Activated naive CD4-positive, alpha-beta T cell treated with anti-CD3 and anti-CD28 coated beads for 36 hours (primary cell): Measurements from ENCODE around the gene PLEKHM3. TPM values are rescaled to one million over a fixed set of nuclear protein-coding genes. Genes with fewer than 3 reads are reported as not detected.
"Not testable (repeated sequence)": the region's sequence is repeated elsewhere in the genome, so short reads cannot be mapped to it uniquely, and the experiment has no call there.

Source experiments
- CTCF ChIA-PET: fragments of 350-600 bp; sonication (Branson Sonifier 250); formaldehyde crosslinking; loops from one replicate; lab custom pipeline; 2021; ENCODE audit warnings: antibody characterized with exemption; lab: Charles Lee
- DNase-seq: peaks from one replicate; pipeline ENCODE4 v3.0.0-alpha.2; 2020
- H3K27ac Mint-ChIP-seq: one replicate; pipeline ENCODE4 v1.8.0; 2021; ENCODE audit warnings: mild to moderate bottlenecking, mixed read lengths
- H3K27me3 Mint-ChIP-seq: one replicate; pipeline ENCODE4 v1.8.0; 2021; ENCODE audit warnings: low read depth, mixed read lengths
- H3K36me3 Mint-ChIP-seq: one replicate; pipeline ENCODE4 v1.8.0; 2021; ENCODE audit warnings: low read depth, mixed read lengths
- H3K4me1 Mint-ChIP-seq: one replicate; pipeline ENCODE4 v1.8.0; 2021; ENCODE audit warnings: low read depth, mixed read lengths
- H3K4me3 Mint-ChIP-seq: one replicate; pipeline ENCODE4 v1.8.0; 2021; ENCODE audit warnings: mild to moderate bottlenecking, moderate library complexity, mixed read lengths
- H3K9me3 Mint-ChIP-seq: one replicate; pipeline ENCODE4 v1.8.0; 2021; ENCODE audit warnings: mixed read lengths
- intact Hi-C: fragments of 100-400 bp; cut with micrococcal nuclease; formaldehyde crosslinking; loops from one replicate; pipeline ENCODE4 v1.15.1; 2023
- total RNA-seq, 2 experiments: library from RNA; stranded (reverse); gene quantifications; one replicate each; pipeline ENCODE4 v1.2.3, GENCODE V29; 2021

Gene PLEKHM3
- total RNA-seq, 2 experiments from 2014 or later: 6.5 to 7.0 TPM

DNA sequence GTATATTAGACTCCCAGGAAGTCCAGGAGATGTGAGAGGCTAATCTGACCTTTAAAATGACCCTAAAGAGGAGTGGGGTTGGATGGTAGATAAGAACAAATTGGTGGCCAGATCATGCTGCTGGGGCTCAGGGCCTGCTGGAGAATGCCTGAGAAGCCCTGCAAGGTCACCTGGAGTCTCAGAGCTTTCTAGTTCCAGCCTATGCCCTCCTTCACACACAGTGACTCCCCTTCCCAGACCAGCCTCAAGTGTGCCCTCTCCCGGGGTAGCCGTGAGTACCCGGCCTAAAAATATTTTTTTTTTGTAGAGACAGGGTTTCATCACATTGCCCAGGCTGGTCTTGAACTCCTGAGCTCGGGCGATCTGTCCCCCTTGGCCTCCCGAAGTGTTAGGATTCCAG, 211.4 kb downstream of the PLEKHM3 start:
- no peaks in the 10 kb centered on the region for H3K36me3 Mint-ChIP-seq
- CTCF ChIA-PET: no interaction called here
- no peaks in the 10 kb centered on the region for H3K4me1 Mint-ChIP-seq
- H3K27ac Mint-ChIP-seq: no peak overlapping the region
- intact Hi-C loops: no loop called here
- no peaks in the 10 kb centered on the region for H3K9me3 Mint-ChIP-seq
- no peaks in the 10 kb centered on the region for H3K27me3 Mint-ChIP-seq
- no peak for DNase-seq
- no peak overlapping the region for H3K4me3 Mint-ChIP-seq

DNA sequence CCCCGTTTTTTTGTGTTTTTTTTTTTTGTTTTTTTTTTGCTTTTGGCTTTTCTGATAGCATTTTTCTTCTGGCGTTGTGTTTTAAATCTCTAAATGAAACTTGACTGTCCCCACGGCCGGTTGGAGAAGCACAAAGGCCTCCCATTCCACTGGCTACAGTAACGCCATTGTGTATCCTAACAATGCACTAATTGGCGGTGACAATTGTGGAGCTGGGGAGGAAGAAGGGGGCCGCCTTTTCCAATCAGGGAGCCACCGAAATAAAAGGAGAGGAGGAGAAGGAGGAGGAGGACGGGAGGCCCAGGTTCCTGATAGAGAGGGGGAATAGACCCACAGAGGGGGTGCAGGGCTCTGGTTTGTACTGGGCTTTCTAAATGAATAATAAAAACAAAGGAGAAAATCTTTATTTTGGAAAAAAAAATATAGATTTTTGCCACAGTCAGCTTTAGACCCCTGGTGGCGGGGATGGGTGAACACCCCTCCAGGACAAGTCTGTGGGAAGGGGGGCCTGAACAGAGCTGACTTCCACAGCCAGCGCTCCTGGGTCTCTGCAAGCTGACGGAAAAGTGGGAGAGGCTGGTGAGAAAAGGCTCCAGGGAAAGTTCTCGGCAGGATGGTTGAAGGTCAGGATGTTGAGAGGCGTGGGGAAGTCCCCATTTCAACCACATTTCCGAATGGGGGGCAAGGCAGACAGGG, 212.0 kb downstream of the PLEKHM3 start:
- Mint-ChIP-seq H3K27ac (no peak overlapping the region), H3K36me3 (no peaks in the 10 kb centered on the region), H3K4me1 (no peaks in the 10 kb centered on the region), H3K27me3 (no peaks in the 10 kb centered on the region), H3K4me3 (no peak overlapping the region), H3K9me3 (no peaks in the 10 kb centered on the region)
- intact Hi-C loops: no loop called here
- no peak for DNase-seq
- CTCF ChIA-PET: no interaction called here

DNA sequence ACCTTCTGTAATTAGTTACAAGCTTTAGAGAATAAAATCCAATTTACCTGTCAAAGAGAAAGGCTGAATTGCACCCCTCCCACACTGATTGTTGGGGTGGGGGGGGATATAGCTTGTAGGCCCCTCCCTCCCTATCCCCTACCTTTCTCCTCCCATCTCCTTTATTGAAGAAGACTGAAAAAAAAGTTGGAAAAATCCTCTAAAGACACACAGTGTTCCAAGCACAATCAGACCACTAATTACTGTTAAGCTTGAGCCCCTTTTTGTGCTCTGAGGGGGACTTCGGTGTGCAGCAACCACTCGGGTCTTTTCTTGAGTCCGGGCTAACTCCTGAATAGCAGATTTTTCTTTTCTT, 212.6 kb downstream of the PLEKHM3 start:
- Mint-ChIP-seq H3K9me3 (no peaks in the 10 kb centered on the region), H3K4me3 (no peak overlapping the region), H3K27me3 (no peaks in the 10 kb centered on the region), H3K36me3 (no peaks in the 10 kb centered on the region), H3K4me1 (no peaks in the 10 kb centered on the region), H3K27ac (no peak overlapping the region)
- CTCF ChIA-PET: no interaction called here
- intact Hi-C loops: no loop called here
- DNase-seq: no peak

DNA sequence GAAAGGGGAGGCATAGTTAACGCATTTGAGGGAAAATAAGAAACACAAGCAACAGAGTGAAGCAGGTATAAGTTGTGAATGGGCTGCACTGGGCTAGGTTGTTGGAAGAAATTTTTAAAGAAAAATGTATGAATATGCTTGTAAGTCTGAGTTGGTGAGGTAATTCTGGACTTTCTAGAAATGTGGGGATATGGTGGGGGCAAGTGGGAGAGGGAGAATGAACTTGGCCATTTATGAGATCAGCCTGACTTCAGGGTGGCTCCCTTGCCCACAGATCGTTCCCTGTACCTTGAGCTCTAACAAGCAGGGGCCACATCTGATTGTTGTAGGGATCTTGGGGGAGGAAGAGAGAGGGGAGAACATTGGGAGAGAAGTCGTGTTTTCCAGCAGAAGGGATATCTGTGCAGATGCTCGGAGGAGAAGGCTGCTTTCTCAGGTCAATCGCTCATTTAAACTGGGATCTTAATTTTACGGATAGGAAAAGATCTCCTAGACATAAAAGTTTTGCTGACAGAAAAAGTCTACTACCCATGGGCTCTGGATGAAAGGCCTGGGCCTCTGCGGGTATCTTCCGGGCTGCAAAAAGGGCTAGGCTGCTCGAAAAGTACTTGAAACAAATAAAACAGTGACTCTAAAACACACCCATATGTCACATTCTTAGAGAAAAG, 213.1 kb downstream of the PLEKHM3 start:
- H3K4me3 Mint-ChIP-seq: no peak overlapping the region
- intact Hi-C loops: no loop called here
- no peaks in the 10 kb centered on the region for H3K36me3 Mint-ChIP-seq
- peaks cover 3% of the 10 kb centered on the region for H3K4me1 Mint-ChIP-seq
- no peak overlapping the region for H3K27ac Mint-ChIP-seq
- CTCF ChIA-PET: interaction anchor here (1.0 kb wide), 1 partner anchor 128 kb away, joined by 3 read pairs; no protein-coding TSS in a partner anchor
- no peaks in the 10 kb centered on the region for H3K27me3 Mint-ChIP-seq
- DNase-seq: no peak
- H3K9me3 Mint-ChIP-seq: no peaks in the 10 kb centered on the region

- DNase-seq, H3K27ac Mint-ChIP-seq, H3K4me3 Mint-ChIP-seq, intact Hi-C loops, H3K27me3 Mint-ChIP-seq, H3K4me1 Mint-ChIP-seq, H3K36me3 Mint-ChIP-seq, H3K9me3 Mint-ChIP-seq: not testable (repeated sequence)
- CTCF ChIA-PET: interaction anchor here (1.0 kb wide), 1 partner anchor 129 kb away, joined by 3 read pairs; no protein-coding TSS in a partner anchor
Observed at GRCh38 chr2:207811658-207812057, 213.7 kb downstream of the PLEKHM3 start.

DNA sequence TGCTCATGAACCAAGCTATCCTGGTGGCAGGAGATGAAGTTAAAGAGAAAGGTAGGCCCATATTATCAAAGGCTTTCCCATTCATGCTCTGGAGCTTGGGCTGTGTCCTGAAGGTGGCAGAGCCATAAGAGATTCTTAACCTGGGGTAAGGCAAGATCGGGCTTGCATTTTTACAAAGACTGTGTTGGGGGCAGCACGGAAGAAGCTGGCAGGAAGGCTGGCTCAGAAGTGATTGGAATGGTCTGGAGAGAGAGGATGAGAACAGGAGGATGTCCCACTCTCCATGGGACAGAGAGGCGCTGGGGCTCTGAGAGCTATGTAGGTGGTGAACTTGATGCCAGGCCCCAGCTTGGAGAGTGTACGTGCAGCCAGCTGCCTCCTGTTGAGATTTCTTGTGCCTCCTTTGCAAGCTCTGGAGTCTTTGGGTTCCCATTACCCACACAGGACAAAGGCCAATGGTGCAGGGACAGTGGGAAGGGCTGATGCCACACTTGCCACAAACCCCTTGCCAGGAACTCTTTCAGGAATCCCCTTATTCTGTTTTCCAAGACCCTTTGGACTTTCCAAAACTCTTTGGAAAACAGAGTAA, 215.0 kb downstream of the PLEKHM3 start:
- H3K4me3 Mint-ChIP-seq: no peak overlapping the region
- DNase-seq: no peak
- CTCF ChIA-PET: interaction anchor here (0.6 kb wide), 1 partner anchor 245 kb away, joined by 3 read pairs; no protein-coding TSS in a partner anchor

GRCh38 chr2:207808119-207808518, 217.2 kb downstream of the PLEKHM3 start:
- no peaks in the 10 kb centered on the region for H3K36me3 Mint-ChIP-seq
- no peaks in the 10 kb centered on the region for H3K9me3 Mint-ChIP-seq
- H3K27ac Mint-ChIP-seq: no peak overlapping the region
- intact Hi-C loops: no loop called here
- DNase-seq: no peak
- H3K27me3 Mint-ChIP-seq: no peaks in the 10 kb centered on the region
- CTCF ChIA-PET: interaction anchor here (0.6 to 1.4 kb wide), 2 partner anchors 35 to 232 kb away, joined by 3 to 5 read pairs; no protein-coding TSS in a partner anchor
- H3K4me1 Mint-ChIP-seq: peaks cover 3% of the 10 kb centered on the region
- no peak overlapping the region for H3K4me3 Mint-ChIP-seq

More for the DNA sequence above, 215.0 kb downstream of the PLEKHM3 start:
- intact Hi-C loops: no loop called here
- Mint-ChIP-seq H3K4me1 (peaks cover 3% of the 10 kb centered on the region), H3K36me3 (no peaks in the 10 kb centered on the region), H3K27me3 (no peaks in the 10 kb centered on the region), H3K27ac (no peak overlapping the region), H3K9me3 (no peaks in the 10 kb centered on the region)

DNA sequence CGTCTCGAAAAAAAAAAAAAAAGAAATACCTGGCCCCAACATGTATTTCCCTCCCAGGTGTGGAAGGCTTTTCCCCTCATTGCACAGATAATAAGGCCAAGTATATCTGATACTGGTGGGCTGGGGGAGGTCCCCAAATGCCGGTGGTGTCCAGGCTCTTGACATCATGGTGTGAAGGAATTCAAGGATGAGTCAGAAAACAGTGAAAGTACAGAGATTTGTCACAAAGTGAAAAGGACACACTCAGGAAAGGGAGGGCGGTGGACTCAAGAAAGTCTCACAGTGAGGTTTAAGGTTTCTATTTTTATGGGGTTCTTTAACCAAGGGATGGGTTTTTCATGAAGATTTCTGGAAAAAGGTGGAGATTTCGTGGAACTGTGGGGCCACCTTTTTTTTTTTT, 217.8 kb downstream of the PLEKHM3 start:
- Mint-ChIP-seq H3K4me3 (no peak overlapping the region), H3K27me3 (no peaks in the 10 kb centered on the region), H3K4me1 (peaks cover 3% of the 10 kb centered on the region), H3K36me3 (no peaks in the 10 kb centered on the region), H3K9me3 (no peaks in the 10 kb centered on the region), H3K27ac (no peak overlapping the region)
- DNase-seq: no peak
- CTCF ChIA-PET: no interaction called here
- intact Hi-C loops: no loop called here

- Mint-ChIP-seq H3K4me3 (no peak overlapping the region), H3K27me3 (no peaks in the 10 kb centered on the region), H3K36me3 (no peaks in the 10 kb centered on the region), H3K4me1 (peaks cover 3% of the 10 kb centered on the region), H3K27ac (no peak overlapping the region), H3K9me3 (no peaks in the 10 kb centered on the region)
- no peak for DNase-seq
- intact Hi-C loops: no loop called here
- CTCF ChIA-PET: no interaction called here
Observed at GRCh38 chr2:207805566-207806226, 219.6 kb downstream of the PLEKHM3 start.

DNA sequence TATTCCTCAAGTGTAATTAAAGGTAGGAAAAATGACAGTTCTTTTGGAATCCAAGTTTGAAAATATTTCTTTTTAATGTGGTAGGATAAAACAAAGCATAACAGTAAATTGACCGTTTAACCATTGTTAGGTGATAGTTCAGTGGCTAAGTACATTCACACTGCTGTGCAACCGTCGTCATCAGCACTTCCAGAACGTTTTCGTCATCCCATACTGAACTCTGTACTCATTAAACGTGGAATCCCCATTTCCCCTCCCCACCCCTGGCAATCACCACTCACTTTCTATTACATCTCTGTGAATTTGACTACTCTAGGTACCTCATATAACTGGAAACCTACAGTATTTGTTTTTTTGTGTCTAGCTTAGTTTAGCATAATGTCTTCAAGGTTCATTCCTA, 222.7 kb downstream of the PLEKHM3 start:
- Mint-ChIP-seq H3K9me3 (no peaks in the 10 kb centered on the region), H3K36me3 (no peaks in the 10 kb centered on the region), H3K4me3 (no peak overlapping the region), H3K27ac (no peak overlapping the region), H3K27me3 (no peaks in the 10 kb centered on the region), H3K4me1 (peaks cover 3% of the 10 kb centered on the region)
- DNase-seq: no peak
- CTCF ChIA-PET: no interaction called here
- intact Hi-C loops: no loop called here

- no peaks in the 10 kb centered on the region for H3K9me3 Mint-ChIP-seq
- intact Hi-C loops: no loop called here
- no peaks in the 10 kb centered on the region for H3K4me1 Mint-ChIP-seq
- no peaks in the 10 kb centered on the region for H3K27me3 Mint-ChIP-seq
- no peak overlapping the region for H3K27ac Mint-ChIP-seq
- CTCF ChIA-PET: no interaction called here
- H3K36me3 Mint-ChIP-seq: no peaks in the 10 kb centered on the region
- H3K4me3 Mint-ChIP-seq: no peak overlapping the region
- DNase-seq: no peak
Observed at GRCh38 chr2:207801259-207801658, 224.1 kb downstream of the PLEKHM3 start.

DNA sequence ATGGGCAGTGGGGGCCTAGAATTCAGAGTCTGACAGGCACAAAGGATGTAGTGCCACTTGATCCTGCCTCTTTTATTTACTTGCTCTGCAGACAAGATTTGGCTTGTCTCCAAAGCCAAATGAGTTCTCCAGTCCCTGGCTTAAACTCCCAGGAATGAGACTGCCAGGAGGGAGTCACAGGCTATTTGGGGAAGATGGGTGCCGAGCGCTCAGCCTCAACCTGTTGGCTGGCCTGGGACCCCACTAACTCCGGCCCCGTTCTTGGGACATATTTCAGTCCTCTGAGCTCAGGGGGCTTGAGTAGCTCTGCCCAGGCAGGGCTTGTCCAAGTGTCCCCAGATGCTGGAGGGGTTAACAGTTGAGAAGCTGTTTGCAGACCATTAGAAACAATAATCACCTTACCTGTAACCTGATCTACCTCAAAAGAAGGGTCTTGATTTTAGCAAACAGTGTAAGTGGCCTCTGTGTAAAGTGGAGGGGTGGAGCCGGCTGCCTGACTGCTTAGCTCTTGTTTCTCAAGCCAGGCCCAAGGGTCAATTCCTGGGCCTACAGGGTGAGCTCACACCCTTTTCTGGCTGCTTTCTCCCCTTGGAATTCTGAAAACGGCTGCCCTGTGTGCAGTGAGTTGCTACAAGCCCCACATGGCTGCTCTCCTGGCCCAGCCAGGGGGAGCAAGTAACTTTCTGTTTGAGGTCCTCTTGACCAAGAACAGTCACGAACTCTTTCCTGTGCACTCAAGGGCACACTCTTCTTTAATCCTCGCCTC, 228.6 kb downstream of the PLEKHM3 start:
- no peak for DNase-seq
- Mint-ChIP-seq H3K36me3 (no peaks in the 10 kb centered on the region), H3K9me3 (no peaks in the 10 kb centered on the region), H3K4me3 (no peak overlapping the region), H3K27me3 (peaks cover 4% of the 10 kb centered on the region), H3K4me1 (peaks cover 4% of the 10 kb centered on the region), H3K27ac (no peak overlapping the region)
- CTCF ChIA-PET: no interaction called here
- intact Hi-C loops: no loop called here
